Retinal pigment epithelial cell (primary cell): ENCODE results near the gene AMBRA1.
A peak's percentile ranks its signal among the peaks of the same experiment; 100 is the strongest.

Source experiments
- DNase-seq: peaks from one replicate; pipeline ENCODE4 v3.0.0-alpha.2; 2010; ENCODE audit warnings: low read depth
- H3K4me3 ChIP-seq: 2 replicates; pipeline ENCODE4 v1.5.1; 2011; ENCODE audit warnings: mild to moderate bottlenecking, low read length, control low read depth, moderate library complexity
- CTCF ChIP-seq: conservative IDR thresholded peaks from 2 replicates; pipeline ENCODE4 v1.5.1; 2011; ENCODE audit warnings: low read depth, low read length, control low read depth, inconsistent platforms

AMBRA1 gene

GRCh38 chr11:46616551-46617133 is 22.8 kb upstream of the AMBRA1 start:
- no peak for TF ChIP-seq CTCF
- no peak for DNase-seq
- H3K4me3 ChIP-seq = peak overlapping the region; percentile 99

GRCh38 chr11:46615756-46616155 is 21.9 kb upstream of the AMBRA1 start:
- DNase-seq = no peak
- no peak overlapping the region for H3K4me3 ChIP-seq

GRCh38 chr11:46612326-46612725 is 18.5 kb upstream of the AMBRA1 start:
- DNase-seq = no peak
- no peak for TF ChIP-seq CTCF
- no peak overlapping the region for H3K4me3 ChIP-seq

More at GRCh38 chr11:46615756-46616155, 21.9 kb upstream of the AMBRA1 start:
- no peak for TF ChIP-seq CTCF

- no peak for TF ChIP-seq CTCF
- DNase-seq = no peak
- no peak overlapping the region for H3K4me3 ChIP-seq
Observed at GRCh38 chr11:46611526-46612304, 17.9 kb upstream of the AMBRA1 start.

- H3K4me3 ChIP-seq = no peak overlapping the region
- no peak for TF ChIP-seq CTCF
- DNase-seq = no peak
Observed at GRCh38 chr11:46609386-46609785, 15.6 kb upstream of the AMBRA1 start.

GRCh38 chr11:46607516-46607915 is 13.7 kb upstream of the AMBRA1 start:
- peak; percentile 88 for DNase-seq
- TF ChIP-seq CTCF = no peak
- no peak overlapping the region for H3K4me3 ChIP-seq

- no peak for DNase-seq
- TF ChIP-seq CTCF = no peak
- H3K4me3 ChIP-seq = no peak overlapping the region
Observed at GRCh38 chr11:46604796-46605195, 11.0 kb upstream of the AMBRA1 start.
